HL-60 (cell line): ENCODE data around the gene VPS37D.

ENCODE experiments used
- CTCF ChIP-seq: IDR thresholded peaks from one replicate; pipeline ENCODE4 v1.5.1; 2011; ENCODE audit warnings: low read length, control low read depth, inconsistent platforms; ENCODE audit not compliant: insufficient read depth
- POLR2AphosphoS5 ChIP-seq: IDR thresholded peaks from 2 replicates; pipeline ENCODE4 v1.6.1; 2012; ENCODE audit warnings: low read depth
- REST ChIP-seq: IDR thresholded peaks from 2 replicates; pipeline ENCODE4 v1.6.1; 2012; ENCODE audit warnings: low read depth; ENCODE audit not compliant: insufficient replicate concordance

GRCh38 chr7:73688288-73688687, 20.7 kb downstream of the VPS37D start:
- TF ChIP-seq REST (no peak), CTCF (no peak), POLR2AphosphoS5 (no peak)
